ENCODE results near the gene JAM3. TPM values are rescaled to one million over a fixed set of nuclear protein-coding genes. Genes with fewer than 3 reads are reported as not detected.

Gene JAM3
- total and polyA plus RNA-seq, 2 donors (not counting 1 experiment from before 2014, with no cell fraction given), result 44.1 to 85.7 TPM

DNA sequence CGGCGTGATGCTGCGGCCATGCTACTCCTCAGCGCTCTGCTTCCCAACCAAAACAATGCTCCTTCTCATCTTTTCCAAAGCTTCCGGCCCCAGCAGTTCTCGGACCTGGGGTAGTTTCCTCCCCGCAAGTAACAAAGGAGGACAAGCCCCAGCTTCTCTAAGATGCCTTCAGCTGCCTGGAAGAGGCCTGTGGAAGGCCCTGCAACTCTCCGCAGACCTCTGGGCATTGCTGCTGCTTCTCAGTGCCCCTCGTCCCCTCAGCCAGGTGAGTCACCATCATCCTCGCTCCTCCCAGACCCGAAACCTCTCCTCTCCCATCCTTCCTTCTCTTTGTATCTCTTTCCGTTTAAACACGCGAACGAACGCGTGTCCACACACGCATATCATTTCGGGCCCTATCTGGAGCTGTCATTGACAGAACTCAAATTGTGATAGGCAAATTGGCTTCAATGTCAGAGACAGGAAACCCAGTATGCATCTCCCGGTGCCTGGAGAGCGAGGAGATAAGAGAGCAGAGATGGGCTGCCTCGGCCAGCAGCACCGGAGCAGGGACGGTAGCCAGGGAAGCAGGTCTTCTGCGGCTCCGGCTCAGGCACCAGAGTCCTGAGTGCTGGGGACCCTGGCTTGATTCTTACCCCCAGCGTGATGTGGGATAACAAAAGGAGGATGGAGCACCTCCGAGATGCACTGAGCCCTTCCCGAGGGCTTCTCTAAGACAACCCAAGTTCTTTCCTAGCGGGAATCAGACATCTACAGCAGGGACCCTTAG lies 22.0 kb upstream of the JAM3 start:
- Histone ChIP-seq H3K9ac (ENCODE audit: insufficient read depth, low read length) (no peak overlapping the region), H3K27ac (ENCODE audit: insufficient read depth, low read length) (peak overlapping the region; percentile 58)

DNA sequence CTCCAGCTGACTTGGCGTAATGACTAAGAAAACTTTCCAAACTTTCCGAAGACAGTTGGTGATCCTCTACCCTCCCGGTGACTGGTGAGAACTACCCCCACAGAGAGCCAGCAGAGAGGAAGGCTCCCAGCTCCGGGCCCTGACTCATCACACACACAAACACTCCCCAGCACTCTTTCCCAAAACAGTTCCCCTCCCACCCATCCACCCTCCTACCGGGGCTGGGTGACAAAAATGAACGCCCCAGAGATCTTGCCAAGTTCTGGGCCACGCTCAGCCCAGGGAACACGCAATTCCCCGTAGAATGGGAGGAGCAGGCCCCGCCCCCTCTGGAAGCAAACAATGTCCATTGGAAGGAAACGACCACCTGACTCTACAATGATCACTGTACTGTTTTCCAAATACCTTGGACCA lies 21.3 kb upstream of the JAM3 start:
- Histone ChIP-seq H3K27ac (ENCODE audit: insufficient read depth, low read length) (peak overlapping the region; percentile 58), H3K4me1 (ENCODE audit: control insufficient read depth, extremely low read depth, insufficient read depth, low read length) (peaks cover 4% of the 10 kb centered on the region), H3K4me2 (ENCODE audit: extremely low read depth, insufficient read depth, low read length) (peak overlapping the region; percentile 60), H3K27me3 (ENCODE audit: control insufficient read depth, insufficient read depth, low read length) (peaks cover 4% of the 10 kb centered on the region), H3K9ac (ENCODE audit: insufficient read depth, low read length) (no peak overlapping the region), H3K4me3 (replicated peaks in 1 of 4; ENCODE audit: control extremely low read depth in 1 of 4, insufficient read depth in 1 of 4, low read depth in 3 of 4, low read length in 4 of 4) (peak overlapping the region in 3 of 4 experiments; percentile 15 to 27 (median 21)), H3K79me2 (ENCODE audit: control insufficient read depth, insufficient read depth, low read length) (no peaks in the 10 kb centered on the region), H4K20me1 (ENCODE audit: control insufficient read depth, extremely low read depth, insufficient read depth, low read length) (no peaks in the 10 kb centered on the region), H2AFZ (ENCODE audit: low read length) (peak overlapping the region; percentile 65), H3K36me3 (ENCODE audit: control insufficient read depth, insufficient read depth, low read length) (no peaks in the 10 kb centered on the region), H3K9me3 (ENCODE audit: control insufficient read depth, insufficient read depth, low read depth, low read length) (no peaks in the 10 kb centered on the region)
- peak; percentile 82 to 88 for DNase-seq (ENCODE audit: low read depth in 2 of 2)
- TF ChIP-seq CTCF (conservative IDR thresholded peaks at IDR 0.05 in 1 of 2, IDR thresholded peaks at IDR 0.05 in 1 of 2; ENCODE audit: low read depth in 1 of 2, low read length in 2 of 2), result no peak
- TF ChIP-seq EZH2 (IDR thresholded peaks at IDR 0.05; ENCODE audit: low read length, missing control alignments), result no peak

More for the DNA sequence above, 22.0 kb upstream of the JAM3 start:
- no peak for TF ChIP-seq EZH2 (IDR thresholded peaks at IDR 0.05; ENCODE audit: low read length, missing control alignments)
- TF ChIP-seq CTCF (conservative IDR thresholded peaks at IDR 0.05 in 1 of 2, IDR thresholded peaks at IDR 0.05 in 1 of 2; ENCODE audit: low read depth in 1 of 2, low read length in 2 of 2), result no peak
- DNase-seq (ENCODE audit: low read depth in 2 of 2), result no peak
- H2AFZ ChIP-seq (ENCODE audit: low read length), result peak overlapping the region; percentile 65
- peak overlapping the region; percentile 60 for H3K4me2 ChIP-seq (ENCODE audit: extremely low read depth, insufficient read depth, low read length)
- peaks cover 4% of the 10 kb centered on the region for H3K4me1 ChIP-seq (ENCODE audit: control insufficient read depth, extremely low read depth, insufficient read depth, low read length)
- peaks cover 4% of the 10 kb centered on the region for H3K27me3 ChIP-seq (ENCODE audit: control insufficient read depth, insufficient read depth, low read length)
- H3K36me3 ChIP-seq (ENCODE audit: control insufficient read depth, insufficient read depth, low read length), result no peaks in the 10 kb centered on the region
- H3K4me3 ChIP-seq (replicated peaks in 1 of 4; ENCODE audit: control extremely low read depth in 1 of 4, insufficient read depth in 1 of 4, low read depth in 3 of 4, low read length in 4 of 4), result peak overlapping the region in 2 of 4 experiments; percentile 15 to 16
- H4K20me1 ChIP-seq (ENCODE audit: control insufficient read depth, extremely low read depth, insufficient read depth, low read length), result no peaks in the 10 kb centered on the region
- no peaks in the 10 kb centered on the region for H3K79me2 ChIP-seq (ENCODE audit: control insufficient read depth, insufficient read depth, low read length)
- H3K9me3 ChIP-seq (ENCODE audit: control insufficient read depth, insufficient read depth, low read depth, low read length), result no peaks in the 10 kb centered on the region

DNA sequence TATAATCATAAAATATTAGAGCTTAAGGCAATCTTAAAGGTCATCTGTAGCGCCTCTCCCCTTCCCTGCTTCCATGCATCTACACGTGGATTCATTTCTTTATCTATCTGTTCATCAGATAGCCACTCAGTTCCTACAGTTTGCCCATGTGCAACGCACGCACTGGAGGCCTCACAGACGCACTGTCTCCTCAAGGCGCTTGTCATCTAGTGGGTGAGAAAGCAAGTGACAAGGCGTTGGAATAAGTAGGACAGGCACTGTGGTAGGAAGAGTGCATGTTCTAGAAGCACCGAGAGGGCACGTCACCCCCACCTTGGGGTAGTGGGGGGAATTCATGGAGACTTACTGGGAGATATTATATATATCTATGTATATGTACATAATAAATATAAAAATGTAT lies 20.8 kb upstream of the JAM3 start:
- no peaks in the 10 kb centered on the region for H3K79me2 ChIP-seq (ENCODE audit: control insufficient read depth, insufficient read depth, low read length)
- no peaks in the 10 kb centered on the region for H3K36me3 ChIP-seq (ENCODE audit: control insufficient read depth, insufficient read depth, low read length)
- H3K9ac ChIP-seq (ENCODE audit: insufficient read depth, low read length), result no peak overlapping the region
- H3K4me1 ChIP-seq (ENCODE audit: control insufficient read depth, extremely low read depth, insufficient read depth, low read length), result peaks cover 6% of the 10 kb centered on the region
- no peak for DNase-seq (ENCODE audit: low read depth in 2 of 2)
- peak overlapping the region; percentile 60 for H3K4me2 ChIP-seq (ENCODE audit: extremely low read depth, insufficient read depth, low read length)
- peaks cover 4% of the 10 kb centered on the region for H3K27me3 ChIP-seq (ENCODE audit: control insufficient read depth, insufficient read depth, low read length)
- H3K4me3 ChIP-seq (replicated peaks in 1 of 4; ENCODE audit: control extremely low read depth in 1 of 4, insufficient read depth in 1 of 4, low read depth in 3 of 4, low read length in 4 of 4), result peak overlapping the region in 2 of 4 experiments; percentile 21 to 27
- no peaks in the 10 kb centered on the region for H4K20me1 ChIP-seq (ENCODE audit: control insufficient read depth, extremely low read depth, insufficient read depth, low read length)
- H3K27ac ChIP-seq (ENCODE audit: insufficient read depth, low read length), result no peak overlapping the region
- TF ChIP-seq CTCF (conservative IDR thresholded peaks at IDR 0.05 in 1 of 2, IDR thresholded peaks at IDR 0.05 in 1 of 2; ENCODE audit: low read depth in 1 of 2, low read length in 2 of 2) (no peak), EZH2 (IDR thresholded peaks at IDR 0.05; ENCODE audit: low read length, missing control alignments) (no peak)
- no peaks in the 10 kb centered on the region for H3K9me3 ChIP-seq (ENCODE audit: control insufficient read depth, insufficient read depth, low read depth, low read length)
- H2AFZ ChIP-seq (ENCODE audit: low read length), result no peak overlapping the region
